Activated CD8-positive, alpha-beta memory T cell treated with anti-CD3 and anti-CD28 coated beads, Interleukin-2, amount 50 U/mL, for 48 hours (primary cell): ENCODE data around the gene TGFA.

Source experiments
- DNase-seq: peaks from one replicate; pipeline ENCODE4 v3.0.0-alpha.2; 2020

TGFA gene

DNA sequence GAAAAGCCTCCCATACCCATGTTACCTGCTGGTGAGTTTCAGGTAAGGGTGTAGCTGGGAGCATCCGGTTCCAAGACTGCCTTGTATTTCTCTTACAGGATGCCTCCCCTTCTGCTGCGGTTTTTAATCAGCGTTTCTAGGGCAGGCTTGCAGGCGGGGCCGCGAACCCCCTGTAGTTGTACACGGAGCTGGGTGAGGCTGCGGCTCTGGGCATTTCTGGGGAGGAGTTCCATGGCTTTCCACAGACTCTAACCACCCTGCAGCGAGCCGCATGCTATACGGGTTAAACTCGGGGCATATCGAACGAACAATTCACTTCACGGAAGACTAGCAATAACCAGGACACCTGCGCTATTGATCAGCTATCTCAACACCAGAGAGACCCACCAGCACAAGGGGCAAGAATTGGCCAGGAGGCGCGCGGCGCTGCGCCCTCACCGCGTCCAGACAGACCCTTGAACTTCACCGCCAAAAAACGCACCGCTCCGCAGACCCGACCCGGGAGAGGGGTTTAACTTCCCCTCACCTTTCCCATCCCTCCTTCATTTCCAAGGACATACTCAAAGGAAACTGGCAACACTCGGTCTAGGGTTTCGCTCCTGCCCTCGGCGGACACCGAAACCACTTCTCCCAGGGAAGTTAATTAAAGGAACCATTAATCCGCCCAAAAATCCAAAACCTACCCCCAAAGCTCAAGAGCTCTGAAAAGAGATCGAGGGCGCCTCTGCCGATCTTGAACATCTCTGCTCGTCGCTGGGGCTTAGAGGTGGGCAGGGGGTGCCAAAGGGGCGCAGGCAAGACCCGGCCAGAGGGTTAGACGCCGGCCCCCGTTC is 909 bp downstream of the TGFA start:
- no peak for DNase-seq

GRCh38 chr2:70551167-70551566 is 2.5 kb downstream of the TGFA start:
- no peak for DNase-seq

- DNase-seq: no peak
Measured at GRCh38 chr2:70549962-70550361, 3.7 kb downstream of the TGFA start.

GRCh38 chr2:70549064-70549710 is 4.4 kb downstream of the TGFA start:
- DNase-seq: no peak

DNA sequence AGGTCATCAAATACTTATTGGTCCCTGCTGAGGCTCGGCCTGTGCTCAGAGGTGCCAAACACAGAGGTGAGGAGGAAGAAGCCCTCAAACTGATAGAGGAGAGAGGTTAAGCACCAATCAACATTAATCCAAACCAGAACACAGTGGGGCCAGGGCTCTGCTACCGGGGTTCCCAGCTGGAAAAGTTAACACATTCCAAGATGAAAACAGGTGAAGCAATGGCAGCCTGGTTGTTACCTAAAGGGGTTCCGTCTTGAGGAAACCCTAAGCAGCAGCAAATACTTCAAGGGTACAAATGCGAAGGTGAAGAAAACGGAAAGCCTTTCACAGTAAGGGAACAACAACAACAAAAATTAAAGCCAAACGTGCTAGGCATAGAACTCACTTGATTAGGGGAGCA is 5.4 kb downstream of the TGFA start:
- no peak for DNase-seq

GRCh38 chr2:70546885-70547284 is 6.7 kb downstream of the TGFA start:
- no peak for DNase-seq

GRCh38 chr2:70546376-70546775 is 7.2 kb downstream of the TGFA start:
- no peak for DNase-seq

- no peak for DNase-seq
Measured at GRCh38 chr2:70541481-70542020, 12.1 kb downstream of the TGFA start.

GRCh38 chr2:70537840-70538239 is 15.8 kb downstream of the TGFA start:
- no peak for DNase-seq

DNA sequence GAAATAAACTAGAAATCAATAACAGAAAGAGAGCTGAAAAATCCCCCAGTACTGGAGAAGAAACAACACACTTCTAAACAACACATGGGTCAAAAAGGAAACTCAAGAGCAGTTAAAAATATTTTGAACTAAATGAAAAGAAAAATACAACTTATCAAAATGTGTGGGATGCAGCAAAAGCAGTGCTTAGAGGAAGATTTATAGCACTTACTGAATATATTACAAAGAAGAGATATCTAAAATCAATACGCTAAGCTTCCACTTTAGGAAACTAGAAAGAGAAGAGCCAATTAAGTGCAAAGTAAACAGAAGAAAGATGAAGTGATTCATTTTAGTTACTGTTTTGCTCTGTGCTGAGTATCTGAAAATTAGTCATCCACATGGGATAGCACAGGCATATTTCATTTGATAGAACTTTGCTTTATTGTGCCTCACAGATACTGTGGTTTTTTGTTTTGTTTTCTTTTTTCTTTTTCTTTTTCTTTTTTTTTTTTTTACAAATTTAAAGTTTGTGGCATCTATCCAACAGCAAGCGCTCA is 17.0 kb downstream of the TGFA start:
- no peak for DNase-seq

GRCh38 chr2:70535573-70535972 is 18.1 kb downstream of the TGFA start:
- DNase-seq: no peak

- no peak for DNase-seq
Measured at GRCh38 chr2:70534183-70534836, 19.3 kb downstream of the TGFA start.

- DNase-seq: no peak
Measured at GRCh38 chr2:70532244-70532935, 21.2 kb downstream of the TGFA start.

DNA sequence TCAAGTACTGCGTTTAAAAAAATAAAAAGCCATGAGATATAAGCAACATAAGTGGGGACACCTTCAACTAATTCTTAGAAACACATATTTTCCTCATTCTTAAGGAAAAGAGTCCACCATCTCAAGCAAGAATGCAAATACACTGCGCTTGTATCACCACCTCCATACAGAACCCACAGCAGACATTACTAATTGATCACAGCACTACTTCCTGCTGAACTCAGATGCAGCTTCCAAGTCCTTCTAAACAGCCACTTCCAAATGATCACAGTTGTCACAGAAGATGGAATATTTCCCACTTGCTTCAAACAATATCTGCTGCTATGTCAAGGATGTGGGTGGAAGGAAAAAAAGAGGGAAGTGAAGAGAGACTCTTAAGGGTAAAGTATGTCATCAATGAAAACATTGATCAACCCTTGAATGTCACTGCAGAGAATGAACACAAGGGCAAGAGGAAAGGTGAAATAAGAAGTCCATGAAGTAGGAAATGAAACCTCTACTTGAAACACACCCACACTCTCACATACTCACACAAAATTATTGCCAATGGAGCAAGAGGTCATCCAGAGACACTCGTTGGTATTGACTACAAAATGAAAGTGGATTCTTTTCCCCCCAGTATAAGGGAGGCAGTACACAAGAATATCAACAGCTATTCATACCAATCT is 22.1 kb downstream of the TGFA start:
- no peak for DNase-seq

- DNase-seq: no peak
Measured at GRCh38 chr2:70529610-70530009, 24.0 kb downstream of the TGFA start.

- DNase-seq: no peak
Measured at GRCh38 chr2:70528929-70529328, 24.7 kb downstream of the TGFA start.

GRCh38 chr2:70528276-70528675 is 25.4 kb downstream of the TGFA start:
- DNase-seq: no peak

DNA sequence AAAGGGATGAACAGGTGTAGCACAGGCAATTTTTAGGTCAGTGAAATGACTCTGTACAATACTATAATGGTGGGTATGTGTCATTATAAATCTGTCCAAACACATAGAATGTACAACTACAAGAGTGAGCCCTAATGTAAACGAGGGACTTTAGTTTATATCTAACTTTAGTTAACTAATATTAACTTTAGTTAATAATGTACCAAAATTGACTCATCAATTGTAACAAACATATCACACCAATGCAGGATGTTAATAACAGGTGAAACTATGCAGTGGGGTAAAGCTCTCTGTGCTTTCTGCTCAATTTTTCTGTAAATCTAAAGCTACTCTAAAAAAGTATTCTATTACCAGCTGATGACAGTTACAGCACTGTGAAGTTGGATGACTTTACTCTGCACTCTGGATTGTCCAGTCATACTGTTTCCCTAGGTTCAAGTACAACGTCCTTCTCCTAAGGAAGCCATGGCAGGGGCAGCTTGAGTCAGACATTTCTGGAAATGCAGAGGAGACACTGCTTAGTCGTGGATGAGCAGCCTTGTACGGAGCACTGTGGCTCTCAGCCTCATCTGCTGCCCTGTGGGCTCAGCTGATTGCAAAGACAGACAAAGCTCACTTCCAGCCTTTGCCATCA is 26.1 kb downstream of the TGFA start:
- no peak for DNase-seq

DNA sequence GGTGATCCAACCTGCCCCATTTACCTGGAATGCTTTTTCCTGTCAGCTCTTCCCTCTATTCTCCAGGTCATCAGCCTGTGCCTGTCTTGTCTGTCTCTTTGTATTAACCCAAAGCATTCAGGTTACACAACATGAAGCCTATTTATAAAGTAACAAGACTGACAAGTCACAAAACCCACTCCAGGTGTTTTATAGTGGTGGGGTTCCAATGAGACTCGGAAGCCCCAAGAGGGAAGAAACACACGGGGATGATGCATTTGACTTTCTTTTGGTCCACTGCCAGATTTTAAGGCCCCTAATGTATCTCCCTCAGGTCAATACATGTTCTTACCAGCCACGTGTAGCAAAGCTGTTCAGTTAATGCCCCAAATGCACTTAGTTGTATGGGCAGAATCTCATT is 27.5 kb downstream of the TGFA start:
- no peak for DNase-seq

DNA sequence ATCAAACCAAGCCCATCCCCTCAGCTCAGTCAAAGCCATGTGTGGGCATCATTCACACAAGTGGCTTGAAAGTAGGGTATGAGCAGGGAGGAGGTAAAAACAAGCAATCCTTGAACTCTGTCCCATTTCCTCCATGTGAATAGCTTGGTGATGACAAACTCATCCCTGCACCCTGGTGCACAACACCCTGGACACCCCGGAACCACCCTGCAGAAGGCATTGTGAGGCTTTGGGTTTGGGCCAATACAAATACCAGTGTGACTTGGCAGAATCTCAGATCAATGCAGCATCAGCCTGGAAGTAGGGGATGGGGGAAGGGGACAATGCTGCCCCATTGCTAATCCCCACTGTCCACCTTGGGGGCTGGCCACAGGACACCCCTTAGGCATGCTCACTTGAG is 28.6 kb downstream of the TGFA start:
- DNase-seq: no peak
